Gastrocnemius medialis (tissue), 4 donors: ENCODE measurements around the gene GALM.
"Not testable (repeated sequence)": the region's sequence is repeated elsewhere in the genome, so short reads cannot be mapped to it uniquely, and the experiment has no call there.

Experiments used
- CTCF ChIP-seq, 5 experiments: fragments of 450-650 bp in 3 of 5; fragments of 200-600 bp in 2 of 5; sonication (generic) in 2 of 5; IDR thresholded peaks in 4 of 5; conservative IDR thresholded peaks in 1 of 5; 1 replicate in 4 of 5; 2 replicates in 1 of 5; pipeline ENCODE4 v1.5.1; 2016 to 2019; ENCODE audit warnings: antibody characterized with exemption in 5 of 5, mild to moderate bottlenecking in 3 of 5, moderate library complexity in 3 of 5
- POLR2A ChIP-seq, 2 donors: fragments of 450-650 bp; IDR thresholded peaks; one replicate each; pipeline ENCODE4 v1.6.1; 2017; ENCODE audit warnings: antibody characterized with exemption in 2 of 2, mild to moderate bottlenecking in 2 of 2, moderate library complexity in 2 of 2

- not testable (repeated sequence) for TF ChIP-seq POLR2A (IDR thresholded peaks at IDR 0.05); CTCF (IDR thresholded peaks at IDR 0.05 in 4 of 5, conservative IDR thresholded peaks at IDR 0.05 in 1 of 5)
Observed at GRCh38 chr2:38714941-38715340, 49.0 kb downstream of the GALM start.
